A673 (cell line): Measurements from ENCODE around the gene PHACTR3.

Experiments used
- CTCF ChIP-seq: fragments of 300-800, 200-600 bp; sonication (generic); conservative IDR thresholded peaks from 2 replicates; pipeline ENCODE4 v1.5.1; 2017; ENCODE audit warnings: low read depth, mild to moderate bottlenecking, antibody characterized with exemption, low read length, moderate library complexity, mixed read lengths
- EZH2 ChIP-seq: fragments of 200-600 bp; sonication (generic); IDR thresholded peaks from 2 replicates; pipeline ENCODE4 v1.6.1; 2017; ENCODE audit warnings: borderline replicate concordance, low read depth, mild to moderate bottlenecking, mixed read lengths, antibody characterized with exemption, low read length; ENCODE audit not compliant: poor library complexity, severe bottlenecking

DNA sequence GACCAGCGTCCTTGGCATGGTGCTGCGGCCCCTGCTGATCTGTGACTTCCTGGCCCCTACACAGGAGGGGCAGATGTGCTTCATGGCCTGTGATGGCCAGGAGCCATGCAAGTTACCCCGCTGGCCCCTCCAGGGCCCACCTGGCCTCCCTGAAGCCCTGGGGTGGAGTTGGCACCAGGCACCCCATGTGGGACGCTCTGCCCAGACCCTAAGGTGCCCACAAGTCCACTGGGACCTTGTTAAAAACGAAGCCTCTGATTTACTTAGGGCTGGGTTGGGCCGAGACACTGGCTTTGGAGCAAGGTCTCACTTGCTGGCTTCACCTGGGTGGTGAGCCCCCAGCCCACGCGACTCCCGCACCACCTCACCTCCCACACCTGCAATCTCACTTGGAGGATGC lies 139.0 kb downstream of the PHACTR3 start:
- TF ChIP-seq CTCF (no peak), EZH2 (no peak)
